Measurements from ENCODE around the gene SLC23A1.
A peak's percentile ranks its signal among the peaks of the same experiment; 100 is the strongest.

The SLC23A1 gene

DNA sequence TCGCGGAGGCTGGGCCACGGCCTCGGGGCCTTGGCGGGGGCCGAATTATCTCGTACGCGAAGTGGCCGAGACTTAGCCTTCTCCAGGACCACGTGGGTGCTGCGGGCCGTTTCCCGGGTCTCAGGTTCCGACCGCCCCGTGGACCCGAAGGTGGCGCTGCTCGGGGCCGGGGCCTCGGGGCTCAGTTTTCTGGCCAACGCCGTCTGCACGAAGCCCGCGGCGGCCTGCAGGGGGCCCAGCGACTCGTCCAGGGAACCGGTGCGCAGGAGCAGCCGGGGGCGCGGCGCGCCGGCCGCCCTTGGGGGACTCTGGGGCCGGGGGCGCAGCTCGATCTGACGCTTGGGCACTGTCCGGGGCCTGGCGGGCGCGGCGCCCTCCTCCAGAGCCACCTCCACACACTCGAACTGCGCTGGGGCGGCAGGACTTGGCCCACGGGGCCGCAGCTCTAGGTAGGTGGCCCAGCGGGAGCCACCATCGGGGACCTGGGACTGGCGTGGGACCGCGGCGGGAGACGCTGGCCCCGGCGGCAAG is 11.1 kb upstream of the SLC23A1 start:
- H3K4me3 ChIP-seq (replicated peaks; ENCODE audit: low read depth, low read length), result peak overlapping the region; percentile 52
- DNase-seq (ENCODE audit: extremely low read depth, low read depth), result no peak
- TF ChIP-seq, protein P1, sequence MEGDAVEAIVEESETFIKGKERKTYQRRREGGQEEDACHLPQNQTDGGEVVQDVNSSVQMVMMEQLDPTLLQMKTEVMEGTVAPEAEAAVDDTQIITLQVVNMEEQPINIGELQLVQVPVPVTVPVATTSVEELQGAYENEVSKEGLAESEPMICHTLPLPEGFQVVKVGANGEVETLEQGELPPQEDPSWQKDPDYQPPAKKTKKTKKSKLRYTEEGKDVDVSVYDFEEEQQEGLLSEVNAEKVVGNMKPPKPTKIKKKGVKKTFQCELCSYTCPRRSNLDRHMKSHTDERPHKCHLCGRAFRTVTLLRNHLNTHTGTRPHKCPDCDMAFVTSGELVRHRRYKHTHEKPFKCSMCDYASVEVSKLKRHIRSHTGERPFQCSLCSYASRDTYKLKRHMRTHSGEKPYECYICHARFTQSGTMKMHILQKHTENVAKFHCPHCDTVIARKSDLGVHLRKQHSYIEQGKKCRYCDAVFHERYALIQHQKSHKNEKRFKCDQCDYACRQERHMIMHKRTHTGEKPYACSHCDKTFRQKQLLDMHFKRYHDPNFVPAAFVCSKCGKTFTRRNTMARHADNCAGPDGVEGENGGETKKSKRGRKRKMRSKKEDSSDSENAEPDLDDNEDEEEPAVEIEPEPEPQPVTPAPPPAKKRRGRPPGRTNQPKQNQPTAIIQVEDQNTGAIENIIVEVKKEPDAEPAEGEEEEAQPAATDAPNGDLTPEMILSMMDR (IDR thresholded peaks at IDR 0.05; ENCODE audit: low read depth, low read length, missing control alignments), result peak; percentile 55

DNA sequence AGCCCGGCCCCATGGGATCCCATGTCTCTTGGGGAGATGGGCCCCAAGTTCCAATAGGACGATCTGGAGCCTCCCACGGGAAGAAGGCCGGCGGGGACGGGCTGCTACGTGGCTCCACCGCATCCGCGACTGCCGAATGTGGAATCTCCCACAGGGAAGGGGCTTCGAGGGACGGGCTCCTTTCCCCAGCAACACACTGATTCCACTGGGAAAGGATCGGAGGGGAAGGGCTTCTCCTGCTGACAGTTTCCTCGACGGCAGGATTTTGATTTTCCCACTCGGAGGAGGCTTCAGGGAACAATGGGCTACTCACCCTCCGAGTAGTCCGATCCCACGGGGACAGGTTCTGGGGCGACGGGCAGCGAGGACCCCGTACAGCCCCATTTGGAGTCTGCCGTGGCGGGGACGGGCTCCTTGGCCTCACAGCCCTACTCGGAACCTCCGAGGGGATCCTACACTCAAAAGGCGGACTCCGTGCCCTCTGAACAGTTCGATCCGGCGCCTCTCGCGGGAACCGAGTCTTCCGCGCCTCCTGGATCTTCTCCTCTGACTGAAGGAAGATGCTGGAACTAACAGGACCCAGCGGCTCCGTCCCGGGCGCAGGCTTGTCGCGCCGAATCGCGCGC is 10.5 kb upstream of the SLC23A1 start:
- no peak for DNase-seq (ENCODE audit: extremely low read depth, low read depth)
- TF ChIP-seq, protein P1 (IDR thresholded peaks at IDR 0.05; ENCODE audit: low read depth, low read length, missing control alignments), result no peak
- peak overlapping the region; percentile 52 for H3K4me3 ChIP-seq (replicated peaks; ENCODE audit: low read depth, low read length)

DNA sequence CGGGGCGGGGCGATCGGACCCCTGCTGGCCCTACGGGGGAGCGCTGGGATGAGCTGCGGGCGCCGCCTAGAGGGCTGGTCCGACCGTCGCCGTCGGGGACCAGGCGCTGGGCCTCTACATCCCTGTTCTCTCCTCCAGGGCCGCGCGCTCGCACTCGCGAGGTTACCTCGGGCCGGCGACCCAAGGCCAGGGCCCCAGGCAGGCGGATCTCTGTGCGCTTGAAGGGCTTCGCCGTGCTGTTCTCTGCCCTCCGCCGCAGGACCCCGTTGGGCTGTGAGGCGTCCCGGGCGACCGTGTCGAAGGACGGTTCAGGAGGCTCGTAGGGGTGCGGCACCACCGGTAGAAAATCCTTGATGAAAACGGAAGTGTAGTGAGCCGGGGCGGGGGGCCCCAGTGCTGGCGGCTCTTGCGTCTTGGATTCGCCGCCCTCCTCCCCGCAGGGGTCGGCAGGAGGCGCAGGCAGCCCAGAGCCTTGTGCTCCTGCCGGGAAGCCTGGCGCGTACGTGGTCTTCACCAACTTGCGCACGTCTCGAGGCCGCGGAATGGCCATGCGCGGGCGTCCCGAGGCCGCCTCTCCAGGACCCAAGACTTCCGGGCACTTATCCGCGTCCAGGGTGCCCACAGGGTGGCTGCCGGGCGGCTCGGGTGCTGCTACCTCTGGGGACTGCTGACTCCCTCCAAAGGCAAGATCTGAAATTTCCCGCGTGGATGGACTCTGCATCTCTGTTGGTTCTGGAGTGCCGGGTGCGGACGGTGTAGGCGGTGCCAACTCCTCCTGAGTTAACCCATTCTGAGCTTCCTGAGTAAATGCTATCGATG is 9.8 kb upstream of the SLC23A1 start:
- TF ChIP-seq, protein P1 (IDR thresholded peaks at IDR 0.05; ENCODE audit: low read depth, low read length, missing control alignments), result peak; percentile 65
- DNase-seq (ENCODE audit: extremely low read depth, low read depth), result no peak
- peak overlapping the region; percentile 52 for H3K4me3 ChIP-seq (replicated peaks; ENCODE audit: low read depth, low read length)

DNA sequence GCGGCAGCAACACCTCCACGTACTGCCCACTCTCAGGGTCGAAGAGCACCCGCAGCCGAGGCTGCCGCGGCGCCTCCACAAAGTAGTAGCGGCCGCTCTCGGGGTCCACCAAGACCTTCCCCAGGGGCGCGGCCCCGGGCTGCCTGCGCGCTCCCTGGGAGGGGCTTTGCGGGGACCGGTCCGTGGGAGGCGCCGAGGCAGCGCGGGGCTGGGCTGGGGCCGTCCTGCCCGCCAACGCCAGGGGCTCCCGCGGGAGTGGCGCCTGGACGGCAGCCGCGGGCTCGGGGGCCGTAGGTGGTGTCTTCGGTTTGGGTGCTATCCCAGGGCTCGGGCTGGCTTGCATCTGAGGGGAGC is 9.2 kb upstream of the SLC23A1 start:
- peak overlapping the region; percentile 52 for H3K4me3 ChIP-seq (replicated peaks; ENCODE audit: low read depth, low read length)
- TF ChIP-seq, protein P1 (IDR thresholded peaks at IDR 0.05; ENCODE audit: low read depth, low read length, missing control alignments), result no peak
- no peak for DNase-seq (ENCODE audit: extremely low read depth, low read depth)

DNA sequence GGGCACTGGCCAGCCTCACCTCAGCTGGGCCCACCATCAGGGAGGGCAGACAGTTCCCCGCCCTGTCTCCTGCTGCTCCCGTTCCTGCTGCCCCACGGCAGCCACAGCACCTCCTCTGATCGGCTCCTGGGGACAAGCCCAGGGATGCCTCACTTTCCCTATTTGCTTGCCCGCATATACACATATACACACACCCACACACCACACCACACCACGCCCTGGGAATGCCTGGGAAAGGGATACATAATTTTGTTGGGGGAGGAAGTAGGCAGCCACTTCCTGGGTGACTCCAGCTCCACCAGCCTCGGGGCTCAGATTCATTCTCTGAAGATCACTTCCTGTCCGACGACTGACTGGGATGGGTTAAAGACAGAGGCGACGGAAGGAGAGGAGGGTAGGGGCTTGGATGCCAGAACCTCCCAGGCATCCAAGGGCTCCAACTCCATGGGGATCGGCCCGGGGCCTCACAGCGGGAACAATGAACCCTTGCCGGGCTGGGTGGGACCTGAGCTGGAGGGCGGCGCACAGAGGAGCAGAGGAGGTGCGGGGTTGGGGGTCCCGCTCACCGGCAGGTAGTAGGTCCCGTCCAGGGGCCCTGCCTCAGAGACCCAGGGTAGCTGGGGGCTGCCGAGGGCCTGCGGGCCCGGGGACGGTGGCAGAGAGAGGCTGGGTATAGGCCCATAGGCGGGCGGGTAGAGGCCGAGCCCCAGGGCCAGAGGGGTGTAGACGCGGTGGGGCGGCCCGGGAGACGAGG is 8.7 kb upstream of the SLC23A1 start:
- DNase-seq (ENCODE audit: extremely low read depth, low read depth), result no peak
- TF ChIP-seq, protein P1 (IDR thresholded peaks at IDR 0.05; ENCODE audit: low read depth, low read length, missing control alignments), result no peak
- H3K4me3 ChIP-seq (replicated peaks; ENCODE audit: low read depth, low read length), result peak overlapping the region; percentile 52

DNA sequence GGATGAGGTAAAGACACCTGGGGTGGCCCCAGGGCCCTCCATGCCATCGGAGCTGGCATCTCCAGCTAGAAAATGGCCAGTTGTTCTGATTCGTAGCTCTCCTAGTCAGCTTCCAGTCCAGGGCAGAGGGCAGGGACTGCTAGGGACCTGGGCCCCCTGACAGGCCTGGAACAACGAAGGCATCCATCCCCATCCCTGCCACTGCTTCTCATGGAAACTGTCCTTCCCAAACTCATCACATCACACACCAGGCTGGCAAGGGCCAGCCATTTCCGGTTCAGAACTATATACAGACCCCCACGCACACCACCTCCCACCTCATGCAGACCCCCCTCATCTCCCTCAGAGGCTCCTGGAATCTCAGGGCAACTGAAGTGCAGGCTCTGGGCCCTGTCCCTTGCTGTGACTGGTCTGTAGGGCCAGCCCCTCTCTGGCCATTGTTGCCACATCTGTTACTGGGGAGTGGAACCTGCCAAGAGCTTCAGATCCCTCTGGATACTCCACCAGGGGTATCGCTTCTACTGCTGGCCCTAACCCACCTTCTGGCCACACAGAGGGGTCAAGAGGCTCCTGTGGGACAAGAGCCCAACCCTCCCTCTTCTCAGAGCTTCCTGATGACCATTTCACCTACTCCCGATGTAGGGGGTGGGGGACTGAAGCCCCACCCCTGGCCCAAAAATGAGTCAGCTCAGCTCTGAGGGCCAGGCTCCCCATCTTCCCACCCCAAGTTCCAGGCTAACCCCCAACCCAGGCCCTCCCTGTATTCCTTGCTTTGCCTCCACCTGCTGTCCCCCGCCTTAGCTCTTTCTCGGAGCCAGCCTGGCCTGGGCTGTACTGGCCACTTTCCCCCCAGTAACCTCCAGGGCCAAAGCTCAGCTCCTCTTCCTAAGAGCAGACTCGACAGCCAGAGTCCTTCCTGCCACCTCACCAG is 7.8 kb upstream of the SLC23A1 start:
- TF ChIP-seq, protein P1 (IDR thresholded peaks at IDR 0.05; ENCODE audit: low read depth, low read length, missing control alignments), result no peak
- DNase-seq (ENCODE audit: extremely low read depth, low read depth), result no peak
- no peak overlapping the region for H3K4me3 ChIP-seq (replicated peaks; ENCODE audit: low read depth, low read length)

Measured in HFF-Myc (cell line).